ENCODE measurements around the gene PHB1.
"Not testable (repeated sequence)": the region's sequence is repeated elsewhere in the genome, so short reads cannot be mapped to it uniquely, and the experiment has no call there.

The PHB1 gene

GRCh38 chr17:49439305-49439672 is 24.6 kb upstream of the PHB1 start:
- DNase-seq = no peak

GRCh38 chr17:49438436-49439278 is 24.0 kb upstream of the PHB1 start:
- DNase-seq = no peak

GRCh38 chr17:49437696-49438435 is 23.2 kb upstream of the PHB1 start:
- no peak for DNase-seq

- DNase-seq = no peak
These were observed 21.5 kb upstream of the PHB1 start for GRCh38 chr17:49436174-49436573.

- no peak for DNase-seq
These were observed 21.0 kb upstream of the PHB1 start for GRCh38 chr17:49435671-49436029.

GRCh38 chr17:49434821-49435670 is 20.4 kb upstream of the PHB1 start:
- DNase-seq = peak; percentile 24 to 55

- no peak for DNase-seq
These were observed 18.5 kb upstream of the PHB1 start for GRCh38 chr17:49433000-49433694.

- DNase-seq = no peak
These were observed 17.1 kb upstream of the PHB1 start for GRCh38 chr17:49431743-49432142.

- no peak for DNase-seq
These were observed 10.3 kb upstream of the PHB1 start for GRCh38 chr17:49425004-49425286.

- DNase-seq = not testable (repeated sequence)
These were observed 9.8 kb upstream of the PHB1 start for GRCh38 chr17:49424276-49425003.

GRCh38 chr17:49422714-49423113 is 8.0 kb upstream of the PHB1 start:
- no peak for DNase-seq

GRCh38 chr17:49419761-49420160 is 5.1 kb upstream of the PHB1 start:
- not testable (repeated sequence) for DNase-seq

GRCh38 chr17:49418754-49419740 is 4.4 kb upstream of the PHB1 start:
- not testable (repeated sequence) for DNase-seq

GRCh38 chr17:49414271-49414621 is 436 bp downstream of the PHB1 start:
- no peak for DNase-seq

- no peak for DNase-seq
These were observed 5.6 kb downstream of the PHB1 start for GRCh38 chr17:49409066-49409465.

- peak; percentile 80 to 85 for DNase-seq
These were observed 6.6 kb downstream of the PHB1 start for GRCh38 chr17:49407981-49408501.

- DNase-seq = no peak
These were observed 7.6 kb downstream of the PHB1 start for GRCh38 chr17:49407086-49407485.

GRCh38 chr17:49406421-49407061 is 8.1 kb downstream of the PHB1 start:
- DNase-seq = no peak

- no peak for DNase-seq
These were observed 9.8 kb downstream of the PHB1 start for GRCh38 chr17:49404906-49405305.

GRCh38 chr17:49404361-49404760 is 10.3 kb downstream of the PHB1 start:
- DNase-seq = peak; percentile 33 to 50
